NCI-H1092 treated with DMSO at 0.1 percent for 48 hours (cell line): ENCODE data around the gene TLNRD1.

ENCODE experiments used
- DNase-seq: peaks from one replicate; lab custom pipeline; 2025; lab: John Stamatoyannopoulos, UW

The TLNRD1 gene

DNA sequence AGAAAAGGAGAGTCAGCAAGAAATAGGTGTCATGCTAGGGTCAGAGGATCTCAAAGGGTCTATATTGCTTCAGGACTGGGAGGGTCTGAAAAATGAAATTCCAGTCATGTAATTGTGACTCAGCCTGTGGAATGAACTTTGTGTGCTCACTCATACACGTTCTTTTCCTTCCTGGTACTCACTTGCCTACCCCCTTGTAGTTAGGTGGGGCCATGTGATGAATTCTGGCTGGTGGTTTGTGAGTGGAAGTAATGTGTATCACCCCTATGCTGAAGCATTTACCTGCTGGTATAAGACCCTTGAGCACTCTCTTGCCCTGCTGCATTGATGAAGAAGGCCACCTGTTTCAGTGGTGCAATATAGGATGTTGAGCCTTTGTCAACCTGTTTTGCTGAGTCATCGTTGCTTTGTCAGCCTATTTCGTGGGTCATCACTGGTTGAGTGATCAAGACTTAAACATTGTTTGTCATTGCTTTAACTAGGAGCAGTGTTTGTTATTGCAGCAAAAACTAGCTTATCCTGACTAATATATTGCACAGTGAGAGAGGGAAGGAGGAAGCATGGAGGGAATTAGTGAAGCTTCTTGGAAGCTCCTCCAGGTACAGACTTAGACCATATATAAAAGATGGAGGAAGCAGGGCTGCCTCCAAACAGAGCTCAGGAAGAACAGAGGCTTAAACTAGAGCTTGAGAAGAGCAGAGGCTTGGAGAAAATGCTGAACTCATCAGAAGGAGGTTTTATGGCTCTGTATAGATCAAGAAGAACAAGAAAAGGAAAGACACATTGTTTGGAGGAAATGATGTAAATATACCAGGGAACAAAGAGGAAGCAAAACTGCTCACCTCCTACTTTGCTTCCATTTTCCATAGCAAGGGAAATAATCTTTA, 28.9 kb downstream of the TLNRD1 start:
- no peak for DNase-seq

DNA sequence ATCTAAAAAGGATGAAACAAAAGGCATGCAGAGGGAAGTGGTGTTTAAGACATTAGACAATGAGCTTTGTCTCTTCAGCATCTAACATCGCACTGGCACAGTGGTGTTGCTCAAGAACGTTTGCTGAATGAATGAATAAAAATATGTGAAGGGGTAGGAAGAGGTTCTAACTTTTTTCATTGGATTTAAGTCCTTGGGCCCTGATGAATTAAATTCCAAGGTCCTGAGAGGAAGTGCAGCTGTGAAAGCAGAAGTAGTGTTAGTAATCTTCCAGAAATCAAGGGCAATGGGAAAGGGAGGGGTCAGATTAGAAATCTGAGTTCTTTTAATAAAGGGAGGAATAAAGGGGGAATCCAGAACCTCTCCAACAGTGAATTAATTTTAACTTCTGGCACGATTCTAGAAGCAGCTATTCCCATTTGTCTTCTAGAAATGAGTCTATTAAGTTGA, 29.6 kb downstream of the TLNRD1 start:
- DNase-seq, result no peak

DNA sequence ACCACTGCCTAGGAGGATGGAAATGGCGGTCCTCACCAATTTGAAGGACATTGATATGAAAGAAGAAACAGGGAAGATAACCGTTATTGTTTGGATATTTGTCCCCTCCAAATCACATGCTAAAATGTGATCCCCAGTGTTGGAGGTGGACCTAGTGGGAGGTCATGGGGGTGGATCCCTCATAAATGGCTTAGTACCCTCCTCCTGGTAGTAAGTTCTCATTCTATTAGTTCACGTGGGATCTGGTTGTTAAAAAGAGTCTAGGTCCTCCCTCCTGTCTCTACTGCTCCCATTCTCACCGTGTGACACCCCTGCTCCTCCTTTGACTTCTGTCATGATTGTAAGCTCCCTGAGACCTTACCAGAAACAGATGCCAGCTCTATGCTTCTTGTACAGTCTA, 30.5 kb downstream of the TLNRD1 start:
- no peak for DNase-seq

DNA sequence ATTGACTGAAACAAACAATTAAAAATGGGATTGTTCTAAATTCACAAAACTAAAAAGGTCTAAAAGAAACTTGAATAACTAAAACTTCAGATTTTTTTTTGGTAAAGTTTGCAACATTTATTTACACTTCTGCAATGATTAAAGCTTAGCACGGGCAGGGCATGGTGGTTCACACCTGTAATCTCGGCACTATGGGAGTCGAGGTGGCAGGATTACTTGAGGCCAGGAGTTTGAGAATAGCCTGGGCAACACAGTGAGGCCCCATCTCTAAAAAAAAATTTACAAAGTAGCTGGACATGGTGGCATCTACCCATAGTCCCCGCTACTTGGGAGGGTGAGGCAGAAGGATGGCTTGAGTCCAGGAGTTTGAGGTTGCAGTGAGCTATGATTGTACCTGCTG, 31.6 kb downstream of the TLNRD1 start:
- DNase-seq, result no peak

DNA sequence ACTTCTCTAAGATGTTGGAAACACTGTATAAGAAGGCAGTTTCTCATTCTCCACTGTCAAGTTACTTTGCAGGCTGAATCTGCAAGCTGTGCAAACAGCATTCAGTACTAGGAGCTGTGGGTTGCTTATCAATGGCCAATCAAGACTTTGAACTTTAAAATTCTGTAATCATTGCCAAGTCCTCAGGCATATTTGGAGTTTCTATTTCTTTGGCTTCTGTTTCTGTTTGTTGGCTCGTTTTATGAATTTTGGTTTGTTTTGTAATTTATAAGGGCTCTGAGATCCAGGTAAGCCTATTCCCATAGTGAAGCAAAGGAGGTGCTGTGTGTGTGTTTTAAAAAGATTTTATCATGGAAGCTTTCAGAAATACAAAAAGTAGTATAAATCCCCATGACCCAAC, 32.1 kb downstream of the TLNRD1 start:
- DNase-seq, result no peak

DNA sequence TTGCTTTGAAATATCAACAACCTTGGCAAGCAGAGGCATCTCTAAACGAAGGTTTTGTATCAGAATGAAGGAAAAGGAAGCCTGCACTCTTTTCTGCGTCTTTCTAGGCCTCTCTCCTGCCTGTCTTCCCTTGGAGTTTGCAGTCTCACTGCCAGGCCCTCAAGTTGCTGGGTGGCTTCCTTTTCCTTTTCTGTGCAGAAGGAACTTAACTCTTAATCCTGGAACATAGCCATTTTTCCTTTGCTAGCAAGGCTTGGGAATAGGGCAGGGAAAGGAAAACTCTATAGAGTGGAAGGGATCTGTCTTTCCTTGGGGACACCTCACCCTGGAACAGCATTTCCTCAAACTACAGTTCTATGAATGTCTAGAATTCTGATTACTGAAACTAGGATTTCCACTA, 32.8 kb downstream of the TLNRD1 start:
- no peak for DNase-seq

DNA sequence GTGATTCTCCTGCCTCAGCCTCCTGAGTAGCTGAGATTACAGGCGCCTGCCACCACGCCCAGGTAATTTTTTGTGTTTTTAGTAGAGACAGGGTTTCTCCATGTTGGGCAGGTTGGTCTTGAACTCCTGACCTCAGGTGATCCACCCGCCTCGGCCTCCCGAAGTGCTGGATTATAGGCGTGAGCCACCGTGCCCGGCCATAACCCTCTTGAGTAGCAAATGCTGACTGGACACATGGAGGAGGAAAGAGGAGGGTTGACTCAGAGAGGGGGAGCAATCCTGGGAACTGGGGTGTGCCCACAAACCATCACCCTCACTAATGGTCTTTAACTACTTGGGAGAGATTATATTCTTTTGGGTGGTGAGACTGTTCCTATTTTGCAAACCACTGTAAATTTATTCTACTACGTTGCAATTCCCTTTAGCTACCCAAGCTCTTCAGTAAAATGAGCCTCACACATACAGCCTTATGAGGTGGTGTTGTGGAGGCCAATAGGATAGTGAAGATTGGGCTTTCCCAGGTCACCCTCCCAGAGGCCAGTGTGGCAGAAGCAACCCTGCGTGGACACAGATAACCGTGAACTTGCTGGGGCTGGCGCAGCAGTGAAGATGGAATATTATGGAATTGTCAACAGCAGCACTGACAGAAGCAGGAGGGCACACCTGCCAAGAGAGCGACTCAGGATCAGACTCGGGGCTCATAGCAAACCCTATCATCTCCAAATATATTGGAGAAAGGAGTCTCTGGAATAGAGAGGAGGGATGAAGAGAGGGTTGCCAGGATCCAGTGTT, 37.4 kb downstream of the TLNRD1 start:
- no peak for DNase-seq

DNA sequence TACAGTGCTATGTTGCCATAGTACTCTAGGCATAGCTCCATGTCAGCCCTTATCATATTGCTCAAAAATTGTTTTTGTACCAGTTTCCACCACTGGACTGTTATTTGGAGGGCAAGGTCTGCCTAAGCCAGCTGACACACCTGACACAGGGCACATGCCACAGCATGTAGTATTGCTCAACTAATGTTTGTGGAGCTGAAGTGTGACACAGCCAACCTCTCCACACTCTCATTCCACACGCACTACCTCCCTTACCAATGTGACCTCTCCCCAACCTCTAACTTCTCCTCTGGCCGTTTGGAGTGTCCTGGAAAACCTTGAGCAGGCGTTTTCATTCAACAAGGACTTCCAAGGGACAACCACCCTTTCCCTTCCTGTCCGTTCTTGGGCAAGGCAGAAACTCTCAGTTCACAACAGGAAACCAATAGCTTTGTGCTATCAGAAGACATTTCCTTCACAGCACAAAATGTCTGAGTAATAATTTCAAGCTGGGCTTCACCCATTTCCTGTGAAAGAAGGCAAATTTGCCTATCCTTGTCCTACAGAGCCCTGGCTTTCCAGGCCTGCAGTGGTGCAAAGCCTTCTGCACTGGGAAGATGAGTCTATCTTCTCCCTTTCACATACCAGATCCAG, 38.4 kb downstream of the TLNRD1 start:
- no peak for DNase-seq

DNA sequence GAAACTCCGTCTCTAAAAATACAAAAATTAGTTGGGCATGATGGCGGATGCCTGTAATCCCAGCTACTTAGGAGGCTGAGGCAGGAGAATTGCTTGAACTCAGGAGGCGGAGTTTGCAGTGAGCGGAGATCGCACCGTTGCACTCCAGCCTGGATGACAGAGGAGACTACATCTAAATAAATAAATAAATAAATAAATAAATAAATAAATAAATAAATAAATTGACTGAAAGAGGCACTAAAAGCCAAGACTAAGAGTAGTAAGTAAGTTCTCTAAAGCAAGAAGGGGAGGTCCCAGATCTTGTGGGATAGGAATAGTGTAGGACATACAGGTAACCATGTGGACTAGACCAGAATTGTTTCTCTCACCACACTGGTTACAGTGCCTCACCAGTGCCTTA, 40.0 kb downstream of the TLNRD1 start:
- no peak for DNase-seq

DNA sequence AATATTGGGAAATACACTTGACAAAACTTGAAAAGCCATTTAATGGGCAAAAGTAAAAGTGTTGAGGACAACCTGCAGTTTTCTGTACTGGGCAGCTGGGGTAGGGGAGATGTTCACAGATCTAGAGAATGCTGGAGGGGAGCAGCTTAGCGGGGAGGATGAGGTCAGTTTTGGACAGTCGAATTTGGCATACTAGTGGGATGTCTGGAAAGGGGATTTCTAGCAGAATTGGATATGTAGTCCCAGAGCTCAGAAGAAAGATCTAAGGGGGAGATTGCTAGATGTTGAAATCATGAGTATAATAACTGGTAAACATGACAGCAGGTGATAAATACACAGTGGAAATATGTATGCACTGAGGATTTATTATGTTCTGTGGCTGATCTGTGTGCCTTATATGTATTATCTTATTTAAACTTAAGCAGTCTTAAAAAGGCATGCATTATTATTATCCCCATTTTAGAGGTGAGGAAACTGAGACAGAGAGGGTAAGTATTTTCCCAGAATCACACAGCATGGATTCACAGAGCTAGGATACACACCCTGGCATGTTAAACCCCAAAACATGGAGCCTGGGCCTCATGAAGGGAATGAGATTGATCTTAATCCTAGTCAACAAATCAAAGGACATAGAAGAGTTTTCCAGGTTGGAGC, 42.7 kb downstream of the TLNRD1 start:
- no peak for DNase-seq

DNA sequence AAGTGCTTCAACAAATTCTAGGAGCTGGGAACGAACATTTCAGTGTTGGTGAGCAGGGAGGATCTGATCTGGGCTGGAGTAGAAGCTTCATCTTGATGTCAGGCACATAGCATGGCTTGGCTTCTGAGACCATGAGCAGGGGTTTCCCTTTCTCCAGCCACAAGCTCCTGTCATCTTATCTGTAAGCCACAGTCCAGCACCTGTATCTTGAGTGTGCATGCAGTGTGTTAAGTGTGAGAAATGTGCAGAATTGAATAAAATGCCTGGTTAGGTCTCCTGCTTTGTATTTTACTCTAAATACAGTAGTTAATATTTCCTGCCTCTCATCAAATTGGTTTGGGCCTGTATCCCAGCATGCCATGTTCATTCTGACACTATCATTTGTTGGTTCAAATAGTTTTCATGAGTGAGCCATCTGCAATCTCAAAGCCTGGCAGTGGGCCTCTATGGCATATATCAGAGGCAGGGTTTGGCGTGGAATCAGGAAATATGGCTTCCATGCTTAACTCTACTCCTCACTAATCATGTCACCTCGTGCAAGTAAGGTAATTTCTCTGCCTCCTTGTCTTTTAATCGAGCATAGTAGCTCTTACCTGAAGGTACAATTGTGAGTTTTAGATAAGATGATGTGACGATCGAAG, 43.3 kb downstream of the TLNRD1 start:
- DNase-seq, result no peak

DNA sequence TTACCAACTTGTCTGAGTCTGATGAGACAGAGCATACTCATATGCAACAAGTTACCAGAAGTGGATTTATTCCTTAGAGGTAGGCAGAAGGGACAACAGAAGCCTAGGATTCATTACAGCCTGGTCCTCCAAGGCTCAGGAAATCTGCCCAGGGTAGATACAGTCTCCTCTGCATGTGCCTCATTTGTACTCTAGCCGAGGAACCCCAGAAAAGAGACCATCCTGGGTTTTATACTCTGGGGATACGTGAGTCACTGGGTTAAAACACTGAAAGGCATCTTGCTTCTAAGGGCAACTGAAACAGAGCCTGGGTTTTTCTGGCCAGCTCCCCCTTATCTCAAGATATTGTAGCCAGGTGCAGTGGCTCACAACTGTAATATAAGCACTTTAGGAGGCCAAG, 45.6 kb downstream of the TLNRD1 start:
- DNase-seq, result no peak

DNA sequence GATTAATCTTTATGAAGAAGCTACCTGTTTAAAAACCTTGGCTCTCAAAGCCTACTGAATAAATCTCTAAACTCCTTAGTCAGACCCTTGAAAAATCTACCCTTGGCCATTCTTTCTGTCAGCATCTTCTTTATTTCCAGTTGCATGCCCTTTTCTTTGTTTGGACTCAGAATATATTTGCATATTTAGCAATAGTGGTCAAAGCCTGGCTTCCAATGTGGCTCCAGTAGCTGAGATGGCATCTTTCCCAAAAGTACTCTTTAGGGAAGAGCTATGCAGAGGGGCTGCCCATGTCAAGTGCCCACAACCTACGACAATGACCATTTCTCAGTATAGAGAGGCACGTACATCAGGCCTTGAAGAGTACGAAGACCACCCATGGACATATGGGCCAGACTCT, 47.2 kb downstream of the TLNRD1 start:
- no peak for DNase-seq

DNA sequence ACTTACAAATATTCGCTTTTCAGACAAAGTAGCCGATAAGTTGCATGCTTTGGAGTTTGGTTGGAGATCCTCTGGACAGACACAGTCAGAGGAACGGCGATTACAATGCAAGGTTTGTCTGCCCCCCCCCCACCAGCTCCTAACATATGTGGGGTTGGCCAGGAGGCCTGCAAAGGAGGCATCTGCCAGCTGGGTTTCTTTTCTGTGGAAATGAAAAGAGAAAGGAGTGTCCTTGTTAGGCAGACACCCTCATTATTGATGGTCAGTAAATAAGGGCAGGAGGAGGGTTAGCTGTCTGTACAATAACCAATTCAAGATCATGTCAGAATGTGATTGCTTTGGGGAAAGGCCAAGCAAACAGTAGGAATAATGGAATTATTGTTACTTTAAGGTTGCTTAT, 49.1 kb downstream of the TLNRD1 start:
- DNase-seq, result no peak

DNA sequence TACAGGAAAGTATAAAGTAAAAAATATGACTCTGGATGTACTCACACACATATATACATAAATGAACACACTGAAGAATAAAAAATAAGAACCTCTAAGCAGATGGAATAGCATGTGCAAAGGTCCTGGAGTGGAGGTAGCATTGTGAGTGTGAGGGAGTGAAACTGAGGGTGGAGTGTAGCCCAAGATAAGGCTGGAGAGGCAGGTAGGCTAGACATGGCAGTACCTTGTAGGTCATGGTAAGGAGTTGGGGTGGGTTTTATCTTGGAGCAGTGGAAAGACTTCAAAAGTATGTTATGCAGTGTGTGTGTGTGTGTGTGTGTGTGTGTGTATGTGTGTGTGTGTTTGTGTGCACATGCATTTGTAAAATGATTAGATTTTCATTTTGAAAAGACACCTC, 49.5 kb downstream of the TLNRD1 start:
- no peak for DNase-seq

DNA sequence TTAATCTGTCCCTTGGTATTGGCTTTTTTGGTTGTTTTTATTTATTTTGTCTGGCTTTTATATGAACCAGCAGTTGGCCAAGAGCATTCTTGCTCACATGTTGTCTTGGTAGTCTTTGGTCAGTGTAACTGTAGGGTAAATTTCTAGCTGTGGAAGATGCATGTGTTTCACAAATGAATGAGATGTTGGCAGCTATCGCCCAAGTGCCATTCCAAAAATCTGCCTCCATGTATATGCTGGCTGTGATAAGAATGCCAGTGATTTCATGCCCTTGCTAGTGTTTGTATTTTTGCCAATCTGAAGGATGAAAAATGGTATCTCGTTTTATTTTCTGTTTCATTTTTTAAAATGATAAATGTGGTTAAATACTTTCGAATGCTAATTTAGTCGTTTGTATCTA, 50.1 kb downstream of the TLNRD1 start:
- no peak for DNase-seq

DNA sequence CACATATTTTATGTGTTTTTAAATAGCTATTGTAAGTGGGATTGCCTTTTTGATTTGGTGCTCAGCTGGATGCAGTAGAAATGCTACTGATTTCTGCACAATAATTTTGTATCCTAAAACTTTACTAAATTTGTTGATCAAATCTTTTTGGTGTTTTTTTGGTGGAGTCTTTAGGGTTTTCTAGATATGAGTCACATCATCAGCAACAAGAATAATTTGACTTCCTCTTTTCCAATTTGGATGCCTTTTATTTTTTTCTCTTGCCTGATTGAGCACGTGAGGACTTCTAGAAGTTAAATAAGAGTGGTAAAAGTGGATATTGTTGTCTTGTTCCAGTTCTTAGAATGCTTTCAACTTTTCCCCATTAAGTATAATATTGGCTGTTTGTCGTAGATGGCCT, 51.3 kb downstream of the TLNRD1 start:
- DNase-seq, result no peak

DNA sequence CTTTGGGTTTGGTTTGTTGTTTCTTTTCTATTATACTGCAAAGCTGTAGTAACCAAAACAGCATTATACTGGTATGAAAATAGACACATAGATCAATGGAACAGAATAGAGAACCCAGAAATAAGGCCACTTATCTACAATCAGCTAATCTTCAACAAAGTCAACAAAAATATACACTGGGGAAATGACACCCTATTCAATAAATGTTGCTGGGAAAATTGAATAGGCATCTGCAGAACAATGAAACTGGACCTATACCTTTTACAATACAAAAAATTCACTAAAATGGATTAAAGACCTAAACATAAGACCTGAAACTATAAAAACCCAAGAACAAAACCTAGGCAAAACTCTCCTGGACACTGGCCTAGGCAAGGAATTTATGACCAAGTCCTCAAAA, 52.9 kb downstream of the TLNRD1 start:
- DNase-seq, result no peak

DNA sequence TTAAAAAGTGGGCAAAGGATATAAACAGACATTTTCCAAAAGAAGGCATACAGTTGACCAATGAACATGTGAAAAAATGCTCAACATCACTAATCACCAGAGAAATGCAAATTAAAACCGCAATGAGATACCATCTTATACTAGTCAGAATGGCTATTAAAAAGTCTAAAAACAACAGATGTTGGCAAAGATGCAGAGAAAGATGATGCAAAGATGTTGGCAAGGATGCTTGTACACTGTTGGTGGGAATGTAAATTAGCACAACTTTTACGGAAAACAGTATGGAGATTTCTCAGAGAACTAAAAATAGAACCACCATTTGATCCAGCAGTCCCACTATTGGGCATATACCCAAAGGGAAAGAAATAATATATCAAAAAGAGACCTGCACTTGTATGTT, 53.5 kb downstream of the TLNRD1 start:
- DNase-seq, result no peak
